Pancreas (tissue), 10 donors: ENCODE data around the gene AGMO. TPM values are rescaled to one million over a fixed set of nuclear protein-coding genes. Genes with fewer than 3 reads are reported as not detected.
"Not testable (repeated sequence)": the region's sequence is repeated elsewhere in the genome, so short reads cannot be mapped to it uniquely, and the experiment has no call there.

Experiments used
- ATAC-seq, 4 donors: fragments of 200-7000 bp; cut with Tn5 transposase; one replicate each; pipeline versions ENCODE4 v1.8.0 to v1.9.1; 2020; ENCODE audit warnings: mild to moderate bottlenecking in 4 of 4, moderate library complexity in 4 of 4
- DNase-seq, 6 donors: peaks; one replicate each; pipeline ENCODE4 v3.0.0-alpha.2; 2020
- FAIRE-seq: peaks from 2 replicates; lab custom pipeline; 2012; peaks lifted over from hg19 to GRCh38; lab: Jason Lieb, UNC
- H3K27ac ChIP-seq, 4 donors: fragments of 200-600 bp; sonication (generic); 1 replicate in 3 of 4; 2 replicates in 1 of 4; pipeline versions ENCODE4 v1.5.0 to v1.8.0; 2020
- H3K27me3 ChIP-seq, 4 donors: fragments of 200-600 bp; one replicate each; pipeline ENCODE4 v1.8.0; 2021
- H3K36me3 ChIP-seq, 3 donors: fragments of 200-600 bp; sonication (generic) in 1 of 3; one replicate each; pipeline versions ENCODE4 v1.5.0 to v1.8.0; 2020 to 2021
- H3K4me1 ChIP-seq, 3 donors: fragments of 200-600 bp; one replicate each; pipeline ENCODE4 v1.8.0; 2021
- H3K4me3 ChIP-seq, 4 donors: fragments of 200-600 bp; sonication (generic) in 2 of 4; one replicate each; pipeline versions ENCODE4 v1.5.0 to v1.8.0; 2020 to 2021
- H3K9me3 ChIP-seq, 4 donors: fragments of 200-600 bp; one replicate each; pipeline ENCODE4 v1.8.0; 2021
- CTCF ChIP-seq, 4 donors: fragments of 200-600 bp; sonication (generic) in 3 of 4; IDR thresholded peaks; one replicate each; pipeline versions ENCODE4 v1.5.0 to v1.8.0; 2021; ENCODE audit warnings: antibody characterized with exemption in 4 of 4
- WGBS, 2 donors: extraction: QIAGEN DNeasy Blood & Tissue Kit; methylation state at CpG; one replicate each; pipeline ENCODE4 v1.1.7; 2013; 5-methylcytosine and 5-hydroxymethylcytosine counted together
- intact Hi-C, 3 donors: fragments of 100-400 bp; cut with DNase I; formaldehyde crosslinking; loops; one replicate each; pipeline versions ENCODE4 v1.11.1 to v1.14.2; 2022
- polyA plus RNA-seq, 2 donors: library from polyadenylated mRNA; stranded (reverse); fragments of 200-250 nt; gene quantifications; one replicate each; pipeline ENCODE4 v1.2.3, GENCODE V29; 2013
- total RNA-seq, 6 donors: library from RNA; stranded (reverse); fragmentation: NEBNext Ultra II Directional in 4 of 6; extraction: Animal tissue kit (Norgen Biotek cat#: 25700) in 4 of 6; gene quantifications; one replicate each; pipeline versions ENCODE4 v1.2.1 to v1.2.4, GENCODE V29; 2021 to 2023
- donor health status: healthy with polysubstance abuse.
- donor health status: DM: no; HTN: no; CAD: no; lungs with moderate emphysema.
- donor health status: DM: no; HTN: no; CAD: no.
- donor health status: control.
- donor health status: control.
- donor health status: Bipolar disorder and iron deficiency.
- donor health status: DM: yes; HTN: yes; CAD: no.
- donor health status: DM: no; HTN: no; CAD: no.
- donor health status: DM: no; HTN: no; CAD: no.
- donor health status: DM: yes; HTN: yes; CAD: no.

Gene AGMO
- total and polyA plus RNA-seq, 8 donors = 0.09 to 0.25 (median 0.19) TPM; not detected in 3

GRCh38 chr7:15543256-15543655 lies 18.6 kb downstream of the AGMO start:
- H3K4me1 ChIP-seq = no peaks in the 10 kb centered on the region
- H3K27me3 ChIP-seq = no peaks in the 10 kb centered on the region
- DNase-seq (no peak), FAIRE-seq (no peak), ATAC-seq (no peak)
- no peak for TF ChIP-seq CTCF (IDR thresholded peaks at IDR 0.05)
- 77 to 78% methylated on average over 1 of the region's 1 CpG for WGBS, 2 donors
- no peaks in the 10 kb centered on the region for H3K36me3 ChIP-seq
- intact Hi-C loops = no loop called here
- H3K4me3 ChIP-seq = no peak overlapping the region
- no peaks in the 10 kb centered on the region for H3K9me3 ChIP-seq
- no peak overlapping the region for H3K27ac ChIP-seq

- intact Hi-C loops = no loop called here
- ATAC-seq = no peak
- no peak for DNase-seq
- no peak for TF ChIP-seq CTCF (IDR thresholded peaks at IDR 0.05)
- FAIRE-seq = no peak
- Histone ChIP-seq H3K36me3 (no peaks in the 10 kb centered on the region), H3K4me1 (no peaks in the 10 kb centered on the region), H3K9me3 (no peaks in the 10 kb centered on the region), H3K27ac (no peak overlapping the region), H3K4me3 (no peak overlapping the region), H3K27me3 (no peaks in the 10 kb centered on the region)
Measured at GRCh38 chr7:15527648-15528047, 34.2 kb downstream of the AGMO start.

GRCh38 chr7:15525652-15526263 lies 36.1 kb downstream of the AGMO start:
- ATAC-seq (no peak), DNase-seq (peak in 1 of 6 donors; percentile 55), FAIRE-seq (no peak)
- Histone ChIP-seq H3K4me3 (no peak overlapping the region), H3K27me3 (no peaks in the 10 kb centered on the region), H3K9me3 (no peaks in the 10 kb centered on the region), H3K4me1 (no peaks in the 10 kb centered on the region), H3K27ac (no peak overlapping the region), H3K36me3 (no peaks in the 10 kb centered on the region)
- TF ChIP-seq CTCF (IDR thresholded peaks at IDR 0.05) = no peak
- intact Hi-C loops = no loop called here
- 89 to 94% methylated on average over 21 of the region's 21 CpGs for WGBS, 2 donors

GRCh38 chr7:15524077-15524476 lies 37.7 kb downstream of the AGMO start:
- no peaks in the 10 kb centered on the region for H3K27me3 ChIP-seq
- no peaks in the 10 kb centered on the region for H3K4me1 ChIP-seq
- intact Hi-C loops = no loop called here
- no peak for DNase-seq
- no peaks in the 10 kb centered on the region for H3K36me3 ChIP-seq
- no peak overlapping the region for H3K4me3 ChIP-seq
- H3K9me3 ChIP-seq = no peaks in the 10 kb centered on the region
- FAIRE-seq = no peak
- ATAC-seq = no peak
- WGBS, 2 donors = 71 to 85% methylated on average over 1 of the region's 1 CpG
- no peak overlapping the region for H3K27ac ChIP-seq
- no peak for TF ChIP-seq CTCF (IDR thresholded peaks at IDR 0.05)

GRCh38 chr7:15517865-15518264 lies 44.0 kb downstream of the AGMO start:
- intact Hi-C loops, H3K27me3 ChIP-seq, H3K27ac ChIP-seq, H3K4me1 ChIP-seq, DNase-seq, H3K36me3 ChIP-seq, ATAC-seq, FAIRE-seq, H3K4me3 ChIP-seq, H3K9me3 ChIP-seq: not testable (repeated sequence)
- 72 to 84% methylated on average over 7 of the region's 7 CpGs for WGBS, 2 donors
